ENCODE results near the gene AKAP4. TPM values are rescaled to one million over a fixed set of nuclear protein-coding genes. Genes with fewer than 3 reads are reported as not detected.

AKAP4 gene
- total RNA-seq, 2 experiments from 2014 or later = not detected

DNA sequence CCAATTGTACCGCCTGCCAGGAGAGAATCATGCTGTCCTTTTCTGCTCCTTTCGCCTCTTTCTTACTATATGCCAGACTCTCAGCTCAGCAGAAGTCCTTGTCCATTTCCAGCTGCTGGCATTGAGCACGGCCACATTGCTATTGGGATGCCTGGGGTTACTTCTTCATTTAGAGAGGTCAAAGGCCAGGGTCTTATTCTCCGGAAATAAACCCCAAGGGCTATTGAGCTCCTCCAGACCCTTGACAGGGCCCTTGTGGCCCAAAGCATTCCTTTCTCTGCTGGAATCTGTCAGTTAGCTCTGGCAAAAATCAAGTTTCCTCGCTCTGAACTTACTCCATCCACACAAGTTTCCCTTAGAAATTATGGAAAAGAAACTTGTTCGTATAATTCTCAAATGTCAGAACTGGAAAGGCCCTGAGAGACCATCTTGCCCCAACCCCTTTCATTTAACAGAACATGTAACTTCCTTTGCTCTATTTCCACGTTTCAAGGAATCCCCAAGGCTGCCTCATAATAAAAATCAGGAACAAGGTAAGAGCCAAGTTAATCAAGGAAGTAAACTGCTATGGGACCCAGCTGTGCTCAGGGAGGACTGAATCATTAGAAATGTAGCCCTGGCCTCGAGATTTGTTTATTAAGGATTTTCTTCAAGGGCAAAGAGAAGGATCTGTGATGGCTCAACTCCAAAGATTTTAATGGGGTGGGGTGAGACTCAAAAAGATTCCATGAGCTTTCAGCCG is 11.8 kb downstream of the AKAP4 start:
- H4K20me1 ChIP-seq (ENCODE audit: insufficient read depth, low read length) = no peaks in the 10 kb centered on the region
- no peak overlapping the region for H3K4me2 ChIP-seq (ENCODE audit: low read length)
- H3K36me3 ChIP-seq (ENCODE audit: insufficient read depth, low read length) = no peaks in the 10 kb centered on the region
- H3K4me1 ChIP-seq (ENCODE audit: insufficient read depth, low read length, poor library complexity, severe bottlenecking) = no peaks in the 10 kb centered on the region
- POLR2A ChIA-PET = interaction anchor here (0.5 kb wide), 1 partner anchor 1676 kb away, joined by 3 read pairs; no protein-coding TSS in a partner anchor
- no peak overlapping the region for H3K27ac ChIP-seq (ENCODE audit: low read depth, low read length, poor library complexity, severe bottlenecking)
- DNase-seq (ENCODE audit: low spot score) = no peak
- H3K9me3 ChIP-seq (ENCODE audit: low read length) = no peaks in the 10 kb centered on the region
- TF ChIP-seq, protein P1, sequence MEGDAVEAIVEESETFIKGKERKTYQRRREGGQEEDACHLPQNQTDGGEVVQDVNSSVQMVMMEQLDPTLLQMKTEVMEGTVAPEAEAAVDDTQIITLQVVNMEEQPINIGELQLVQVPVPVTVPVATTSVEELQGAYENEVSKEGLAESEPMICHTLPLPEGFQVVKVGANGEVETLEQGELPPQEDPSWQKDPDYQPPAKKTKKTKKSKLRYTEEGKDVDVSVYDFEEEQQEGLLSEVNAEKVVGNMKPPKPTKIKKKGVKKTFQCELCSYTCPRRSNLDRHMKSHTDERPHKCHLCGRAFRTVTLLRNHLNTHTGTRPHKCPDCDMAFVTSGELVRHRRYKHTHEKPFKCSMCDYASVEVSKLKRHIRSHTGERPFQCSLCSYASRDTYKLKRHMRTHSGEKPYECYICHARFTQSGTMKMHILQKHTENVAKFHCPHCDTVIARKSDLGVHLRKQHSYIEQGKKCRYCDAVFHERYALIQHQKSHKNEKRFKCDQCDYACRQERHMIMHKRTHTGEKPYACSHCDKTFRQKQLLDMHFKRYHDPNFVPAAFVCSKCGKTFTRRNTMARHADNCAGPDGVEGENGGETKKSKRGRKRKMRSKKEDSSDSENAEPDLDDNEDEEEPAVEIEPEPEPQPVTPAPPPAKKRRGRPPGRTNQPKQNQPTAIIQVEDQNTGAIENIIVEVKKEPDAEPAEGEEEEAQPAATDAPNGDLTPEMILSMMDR (conservative IDR thresholded peaks at IDR 0.05; ENCODE audit: low read length) = no peak
- CTCF ChIA-PET (ENCODE audit: unreplicated experiment) = no interaction called here
- no peak overlapping the region for H3K4me3 ChIP-seq (ENCODE audit: low read depth, low read length, poor library complexity, severe bottlenecking)
- H2AFZ ChIP-seq (ENCODE audit: low read length) = no peak overlapping the region
- intact Hi-C loops (cut with micrococcal nuclease; ENCODE audit: unreplicated experiment) = no loop called here
- H3K79me2 ChIP-seq (ENCODE audit: insufficient read depth, low read depth, low read length) = no peaks in the 10 kb centered on the region
- no TSS peak for BruUV-seq (replicated peaks)
- H3K9me2 ChIP-seq (ENCODE audit: insufficient read depth, low read length) = no peaks in the 10 kb centered on the region

DNA sequence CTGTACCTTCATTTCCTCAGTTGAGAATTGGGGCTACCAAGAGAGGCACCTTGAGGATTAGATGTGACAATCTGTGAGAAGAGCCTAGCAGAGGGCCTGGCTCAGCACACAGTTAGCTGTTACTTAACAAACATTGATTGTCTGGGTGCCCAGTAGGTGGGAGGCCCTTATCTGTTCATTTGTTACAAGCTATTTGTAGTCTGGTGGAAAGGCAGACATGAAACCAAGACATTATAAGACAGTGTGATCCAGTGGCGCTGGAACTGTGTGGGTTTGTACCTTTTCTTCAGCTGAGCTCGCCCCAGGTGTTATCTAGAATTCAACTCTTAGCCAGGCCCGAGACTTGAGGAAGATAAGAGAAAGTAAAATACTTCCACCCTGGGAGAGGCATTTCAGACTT is 16.9 kb downstream of the AKAP4 start:
- no TSS peak for BruUV-seq (replicated peaks)
- no peak overlapping the region for H3K4me3 ChIP-seq (ENCODE audit: low read depth, low read length, poor library complexity, severe bottlenecking)
- ChIA-PET POLR2A (interaction anchor here (1.4 kb wide), 1 partner anchor 29 kb away, joined by 3 read pairs; no protein-coding TSS in a partner anchor), CTCF (ENCODE audit: unreplicated experiment) (no interaction called here)
- intact Hi-C loops (cut with micrococcal nuclease; ENCODE audit: unreplicated experiment) = no loop called here
- H3K9me3 ChIP-seq (ENCODE audit: low read length) = no peaks in the 10 kb centered on the region
- H3K4me1 ChIP-seq (ENCODE audit: insufficient read depth, low read length, poor library complexity, severe bottlenecking) = peaks cover 12% of the 10 kb centered on the region
- no peaks in the 10 kb centered on the region for H3K36me3 ChIP-seq (ENCODE audit: insufficient read depth, low read length)
- no peaks in the 10 kb centered on the region for H4K20me1 ChIP-seq (ENCODE audit: insufficient read depth, low read length)
- no peaks in the 10 kb centered on the region for H3K9me2 ChIP-seq (ENCODE audit: insufficient read depth, low read length)
- no peak overlapping the region for H3K27ac ChIP-seq (ENCODE audit: low read depth, low read length, poor library complexity, severe bottlenecking)
- H3K79me2 ChIP-seq (ENCODE audit: insufficient read depth, low read depth, low read length) = no peaks in the 10 kb centered on the region
- DNase-seq (ENCODE audit: low spot score) = no peak
- H3K4me2 ChIP-seq (ENCODE audit: low read length) = no peak overlapping the region
- TF ChIP-seq, protein P1 (conservative IDR thresholded peaks at IDR 0.05; ENCODE audit: low read length) = no peak
- TF ChIP-seq EZH2phosphoT487 (IDR thresholded peaks at IDR 0.05; ENCODE audit: borderline replicate concordance, low read depth, low read length) = no peak
- H2AFZ ChIP-seq (ENCODE audit: low read length) = no peak overlapping the region

Measured in OCI-LY7 (cell line).